DMS 273 (cell line): ENCODE data around the gene UFC1.

ENCODE experiments used
- DNase-seq: peaks from one replicate; lab custom pipeline; 2025; ENCODE audit not compliant: unreplicated experiment; lab: John Stamatoyannopoulos, UW

Gene UFC1

DNA sequence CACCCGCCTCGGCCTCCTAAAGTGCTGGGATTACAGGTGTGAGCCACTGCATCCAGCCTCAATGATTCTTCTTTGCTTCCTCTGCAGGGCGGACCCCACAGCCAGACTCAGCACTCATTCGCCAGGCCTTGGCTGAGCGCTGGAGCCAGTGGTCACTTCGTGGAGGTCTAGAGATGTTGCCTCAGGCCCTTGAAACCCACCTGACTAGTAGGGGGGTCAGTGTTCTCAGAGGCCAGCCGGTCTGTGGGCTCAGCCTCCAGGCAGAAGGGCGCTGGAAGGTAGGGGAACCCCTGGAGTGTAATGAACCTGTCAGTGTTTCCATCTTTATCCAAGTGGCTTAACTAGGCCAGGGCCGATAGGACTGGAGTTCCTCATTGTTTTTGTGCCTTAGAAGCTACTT, 15.1 kb downstream of the UFC1 start:
- DNase-seq: no peak

DNA sequence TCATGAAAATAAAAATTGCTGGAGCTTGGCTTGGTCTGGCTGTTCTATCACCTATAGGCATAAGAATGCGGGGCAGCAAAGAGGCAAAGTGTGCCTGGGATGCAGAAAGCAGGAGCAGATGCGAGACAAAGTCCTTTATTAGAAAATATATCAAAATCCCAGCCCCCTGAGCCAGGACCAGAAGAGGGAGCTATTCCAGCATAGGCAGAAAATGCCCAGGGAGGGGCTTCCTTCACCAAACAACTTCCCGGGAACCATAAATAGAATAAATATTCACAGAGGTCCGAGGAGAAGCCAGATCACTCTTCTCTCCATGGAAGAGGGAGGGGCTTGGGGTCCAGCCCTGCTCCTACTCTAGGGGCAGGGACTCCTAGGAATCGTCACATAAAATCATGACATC, 17.4 kb downstream of the UFC1 start:
- DNase-seq: peak; percentile 43

DNA sequence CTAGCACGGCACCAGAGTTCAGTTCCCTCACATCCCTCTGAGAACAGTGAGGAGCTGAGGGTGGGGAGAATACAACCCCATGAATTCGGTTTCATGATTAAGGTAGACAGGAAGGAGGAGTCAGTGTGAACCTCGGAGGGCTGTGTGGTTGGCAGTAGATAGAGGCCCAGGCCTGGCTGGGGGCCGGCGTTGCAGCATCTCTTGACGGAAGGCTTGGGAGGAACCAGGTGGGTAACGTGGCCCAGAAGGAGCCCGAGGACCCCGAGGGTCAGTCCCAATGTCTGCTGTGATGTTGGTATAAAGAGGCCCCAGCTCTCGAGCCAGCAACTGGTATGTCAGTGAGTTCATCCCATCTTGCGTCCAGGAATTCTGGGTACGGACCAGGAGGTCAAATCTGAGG, 17.9 kb downstream of the UFC1 start:
- DNase-seq: no peak

DNA sequence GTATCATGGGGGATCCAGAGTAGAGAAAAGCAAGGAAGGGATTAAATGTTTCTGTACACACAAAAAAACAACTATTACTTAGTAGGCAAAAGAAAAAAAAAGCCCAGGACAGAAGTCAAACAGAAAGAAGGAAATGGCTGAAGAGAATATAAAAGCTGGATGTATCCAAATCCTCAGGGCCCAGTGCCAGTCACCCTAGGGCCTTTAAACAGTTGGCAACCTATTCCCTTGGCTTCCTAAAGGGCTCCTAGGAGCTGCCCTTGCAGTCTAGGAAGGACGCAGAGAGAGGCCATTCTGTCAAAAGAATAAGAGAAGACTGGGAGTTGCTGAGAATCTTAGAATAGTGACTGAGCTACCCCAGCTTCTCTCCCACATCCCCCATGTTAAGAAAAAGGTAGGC, 18.6 kb downstream of the UFC1 start:
- DNase-seq: no peak

DNA sequence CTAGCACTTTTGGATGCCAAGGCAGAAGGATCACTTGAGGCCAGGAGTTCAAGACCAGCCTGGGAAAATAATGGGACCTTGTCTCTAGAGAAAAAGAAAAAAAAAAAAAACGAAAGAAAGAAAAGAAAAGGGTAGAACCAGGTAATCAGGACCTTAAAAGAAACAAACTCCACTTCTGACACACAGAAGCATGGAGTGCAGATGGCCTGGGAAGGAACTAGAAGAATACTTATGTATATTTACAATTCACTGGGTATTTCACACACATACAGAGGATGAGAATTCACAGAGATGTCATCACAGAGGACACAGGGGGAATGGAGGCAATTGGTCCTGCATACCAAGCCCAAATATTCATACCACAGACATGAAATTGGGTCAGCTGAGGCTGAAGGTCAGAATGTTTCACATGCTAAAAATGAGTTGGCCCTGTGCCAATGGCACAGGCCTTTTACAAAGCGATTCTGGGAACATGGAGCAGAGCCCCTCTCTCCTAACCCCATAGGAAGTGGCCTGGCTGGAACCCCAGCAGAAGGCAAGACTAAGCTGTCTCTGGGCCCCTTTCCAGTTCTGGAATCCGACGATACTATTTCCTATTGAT, 19.1 kb downstream of the UFC1 start:
- DNase-seq: peak; percentile 19

DNA sequence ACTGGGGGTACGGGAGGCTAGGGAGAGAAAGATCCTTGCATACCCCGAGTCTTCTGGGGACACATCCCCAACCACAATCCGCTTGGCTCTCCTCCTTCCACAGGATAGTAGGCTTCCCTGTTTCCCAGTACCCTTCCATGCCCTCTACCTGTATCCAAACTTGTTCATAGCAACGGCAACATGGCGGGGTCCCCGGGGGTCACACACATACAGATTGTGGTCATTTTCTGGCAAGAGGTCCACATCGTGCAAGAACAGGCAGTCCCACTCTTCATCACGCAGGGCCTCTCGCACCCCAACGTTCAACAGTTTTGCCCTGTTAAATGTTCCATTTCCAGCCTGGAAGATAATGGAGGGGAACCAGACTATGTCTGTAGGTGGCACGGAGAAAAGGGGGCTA, 19.9 kb downstream of the UFC1 start:
- no peak for DNase-seq

DNA sequence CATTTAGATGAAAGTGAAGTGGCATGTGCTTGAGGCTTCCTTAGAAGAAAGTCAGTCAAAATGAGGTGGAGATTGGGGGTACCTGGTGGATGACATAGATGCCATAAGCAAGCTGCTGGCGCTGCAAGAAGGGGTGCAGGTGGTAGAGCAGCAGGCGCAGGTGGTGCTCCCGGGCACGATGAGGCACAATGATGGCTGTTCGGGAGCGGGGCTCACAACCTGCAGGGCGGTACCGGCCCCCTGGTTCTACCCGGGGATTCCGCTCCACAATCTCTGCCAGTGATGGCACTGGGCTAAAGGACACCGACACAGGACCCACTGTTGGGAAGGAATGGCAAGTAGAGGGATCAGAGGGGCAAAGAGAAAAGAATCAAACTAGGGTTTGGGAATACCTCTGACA, 21.1 kb downstream of the UFC1 start:
- no peak for DNase-seq

DNA sequence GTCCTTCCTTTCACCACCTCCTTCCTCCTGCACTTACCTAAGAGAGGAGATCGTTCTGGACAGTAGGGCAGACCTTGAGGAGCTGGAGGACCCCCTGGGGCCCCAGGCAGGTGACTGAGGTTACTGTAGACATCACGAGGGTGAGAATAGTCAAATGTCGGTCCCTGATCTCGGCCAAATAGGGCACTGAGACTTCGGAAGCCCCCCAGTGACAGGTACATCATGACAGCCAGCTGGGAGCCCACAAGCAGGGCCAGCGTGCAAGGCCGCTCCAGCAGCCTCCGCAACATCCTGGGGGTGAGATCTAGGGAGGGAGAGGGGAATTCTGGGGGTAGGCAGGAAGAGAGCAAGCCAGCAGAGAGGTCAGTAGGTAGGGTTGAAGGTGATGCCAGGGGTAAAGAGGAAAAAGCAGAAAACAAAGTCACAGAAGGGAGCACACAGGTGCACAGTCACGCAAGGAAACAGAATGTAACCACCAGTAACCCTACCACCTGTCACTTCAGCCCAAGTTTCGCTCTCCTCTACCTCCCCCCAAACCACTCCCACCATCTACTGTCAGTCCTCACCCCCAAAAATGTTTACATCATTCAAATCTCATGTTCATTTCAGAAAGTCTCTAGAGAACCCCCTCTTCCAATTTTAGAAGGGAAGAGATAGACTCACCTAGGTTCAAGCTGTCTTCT, 22.1 kb downstream of the UFC1 start:
- no peak for DNase-seq

DNA sequence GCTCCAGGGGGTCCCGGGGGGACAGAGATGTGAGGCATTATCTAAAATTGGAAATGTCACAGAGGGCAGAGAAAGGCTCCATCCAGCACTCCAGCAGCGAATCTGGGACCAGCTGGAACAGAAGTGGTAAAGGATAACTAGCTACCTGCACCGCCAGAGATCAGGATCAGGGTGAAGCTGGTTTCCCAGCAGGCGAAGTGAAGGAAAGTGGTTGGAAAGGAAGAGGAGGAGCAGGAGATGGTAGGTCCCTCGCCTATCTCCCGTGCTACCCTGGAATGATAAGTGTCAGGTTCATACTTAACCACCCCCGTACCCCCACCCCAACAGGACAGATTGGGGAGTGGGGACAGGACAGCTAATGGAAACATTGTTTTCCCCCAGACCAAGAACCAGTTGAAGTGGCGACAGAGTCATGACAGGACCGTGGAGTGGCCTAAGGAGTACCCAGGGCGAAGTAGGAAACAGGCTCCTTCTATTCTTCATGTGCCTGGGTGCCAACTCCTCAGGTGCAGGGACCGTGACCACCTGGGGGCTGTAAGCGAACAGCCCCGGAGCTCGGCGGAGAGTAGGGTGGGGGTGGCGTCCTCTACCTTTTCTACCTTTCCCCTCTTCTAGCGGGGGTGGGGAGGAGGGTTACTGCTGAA, 22.8 kb downstream of the UFC1 start:
- DNase-seq: peak; percentile 30

DNA sequence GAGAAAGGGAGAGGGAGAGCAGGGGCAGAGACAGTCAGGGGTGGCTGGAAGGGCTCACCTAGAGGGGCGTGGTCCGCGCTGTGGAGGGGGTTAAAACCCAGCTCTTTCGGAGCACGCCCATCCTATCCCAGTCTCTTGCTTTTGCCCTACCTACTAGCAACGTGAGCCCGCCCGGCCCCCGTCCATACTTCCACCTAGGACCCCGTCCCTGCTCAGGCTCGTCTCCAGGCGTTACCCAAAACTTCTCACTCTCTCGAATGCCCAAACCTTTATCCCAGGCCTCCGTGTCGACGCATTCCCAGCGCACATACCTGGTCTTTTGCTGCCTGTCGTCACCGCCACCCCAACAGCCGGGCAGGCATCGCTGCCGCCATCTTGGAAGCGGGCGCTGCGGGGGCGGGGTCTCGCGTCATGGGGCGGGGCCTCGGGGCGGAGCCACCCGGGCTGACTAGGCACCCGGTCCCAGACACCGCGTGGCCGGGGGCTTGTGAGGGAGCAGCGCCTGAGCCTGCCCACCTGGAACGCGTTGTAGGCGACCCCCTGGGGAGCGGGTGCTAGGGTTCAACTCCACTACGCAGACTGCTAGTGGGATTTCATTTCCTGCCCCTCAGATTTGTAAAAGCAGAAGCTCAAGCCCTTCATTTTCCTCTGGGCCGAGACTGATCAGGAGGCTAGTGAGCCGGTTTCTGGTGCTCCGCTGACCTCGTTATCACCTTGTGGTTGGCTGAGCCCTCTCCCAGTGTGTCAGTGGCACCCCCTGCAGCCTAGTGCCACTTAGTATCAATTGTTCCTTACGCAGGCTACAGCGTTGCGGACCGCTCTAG, 23.5 kb downstream of the UFC1 start, which contains the start of gene B4GALT3:
Gene B4GALT3 (minus strand): TSS at position 396 of the 824 bp plus-strand sequence. CDS start 1,447 bp downstream, outside the sequence.
- DNase-seq: peak; percentile 92

DNA sequence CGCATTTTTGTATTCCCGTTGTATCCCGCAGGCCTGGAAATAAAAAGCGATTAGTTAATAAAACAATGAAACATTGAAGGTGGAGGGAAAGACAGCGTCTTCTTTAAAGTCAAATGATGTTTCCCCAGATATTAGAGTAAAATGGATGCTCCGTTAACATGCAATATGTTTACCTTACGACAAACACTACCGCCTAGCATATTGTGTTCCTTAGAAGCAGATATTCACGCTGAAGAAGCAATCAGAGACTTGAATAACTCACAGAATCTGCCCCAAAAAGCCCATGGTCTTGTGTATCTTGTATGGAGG, 24.1 kb downstream of the UFC1 start:
- no peak for DNase-seq

DNA sequence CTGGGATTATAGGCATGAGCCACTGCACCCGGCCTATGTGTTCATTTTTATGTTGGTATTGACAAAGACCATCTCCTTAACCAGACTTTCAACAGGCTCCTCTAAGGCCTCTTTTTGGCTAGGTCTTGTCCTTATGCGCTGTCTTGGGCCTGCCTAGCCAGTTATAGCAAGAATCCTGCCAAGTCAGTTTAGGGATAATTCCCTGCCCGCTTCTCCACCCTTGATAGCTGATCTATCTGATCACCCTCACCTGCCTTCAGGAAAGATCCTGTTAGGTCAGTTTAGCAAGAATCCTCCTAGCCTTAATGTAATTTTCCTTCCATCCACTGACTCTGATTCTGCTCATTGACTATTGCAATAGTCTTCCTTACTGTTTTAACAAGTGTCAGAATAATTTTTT, 25.9 kb downstream of the UFC1 start:
- no peak for DNase-seq

DNA sequence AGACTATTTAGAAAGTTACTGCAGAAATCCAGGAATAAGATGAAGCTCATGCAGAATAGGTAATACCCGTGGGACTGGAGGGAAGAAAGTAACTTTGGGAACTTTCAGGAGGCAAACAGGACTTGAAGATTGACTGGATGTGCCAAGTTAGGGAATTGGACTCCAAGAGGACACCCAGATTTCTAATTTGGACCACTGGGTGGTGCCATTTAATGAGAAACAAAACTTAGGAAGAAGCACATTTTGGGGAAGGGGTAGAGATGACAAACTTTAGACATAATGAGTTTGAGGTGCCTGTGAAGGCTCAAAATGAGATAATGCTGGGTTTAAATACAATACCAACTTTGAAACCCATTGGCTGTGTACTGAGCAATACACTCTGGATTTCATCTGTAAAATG, 26.9 kb downstream of the UFC1 start:
- peak; percentile 76 for DNase-seq

DNA sequence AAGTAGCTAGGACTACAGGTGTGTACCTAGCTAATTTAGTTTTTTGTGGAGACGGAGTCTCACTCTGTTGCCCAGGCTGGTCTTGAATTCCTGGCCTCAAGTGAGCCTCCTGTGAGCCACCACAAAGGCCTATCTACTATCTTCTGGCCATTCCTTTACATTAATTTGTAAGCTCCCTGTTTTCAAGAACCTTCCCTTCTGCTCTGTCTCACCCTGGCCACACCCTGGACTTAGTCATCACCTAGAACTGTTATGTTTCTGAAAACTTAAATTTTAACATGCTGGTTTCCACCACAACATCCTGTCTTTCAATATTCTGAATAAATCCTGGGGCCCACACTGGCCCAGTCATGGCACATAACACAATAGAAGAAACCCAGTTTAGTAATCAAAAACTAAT, 28.4 kb downstream of the UFC1 start:
- DNase-seq: no peak

DNA sequence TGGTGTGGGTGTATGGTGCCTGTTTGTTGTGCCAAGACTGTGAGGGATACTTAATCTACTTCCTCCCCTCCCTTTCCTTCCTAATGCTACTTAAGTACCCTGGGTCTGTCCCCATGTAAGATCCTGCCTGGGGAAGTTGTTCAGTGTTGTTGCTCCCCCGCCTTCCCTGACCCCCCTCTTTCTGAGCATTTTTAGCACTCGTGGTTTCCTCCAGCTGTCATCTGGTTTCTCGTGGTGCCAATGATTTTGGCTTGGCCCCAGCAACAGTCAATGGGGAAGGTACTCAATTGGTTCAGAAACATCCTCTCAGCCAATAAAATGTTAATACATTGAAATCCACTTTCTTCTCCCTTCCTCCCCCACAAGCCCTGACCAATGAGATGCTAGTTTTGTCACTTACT, 31.5 kb downstream of the UFC1 start:
- DNase-seq: peak; percentile 99

DNA sequence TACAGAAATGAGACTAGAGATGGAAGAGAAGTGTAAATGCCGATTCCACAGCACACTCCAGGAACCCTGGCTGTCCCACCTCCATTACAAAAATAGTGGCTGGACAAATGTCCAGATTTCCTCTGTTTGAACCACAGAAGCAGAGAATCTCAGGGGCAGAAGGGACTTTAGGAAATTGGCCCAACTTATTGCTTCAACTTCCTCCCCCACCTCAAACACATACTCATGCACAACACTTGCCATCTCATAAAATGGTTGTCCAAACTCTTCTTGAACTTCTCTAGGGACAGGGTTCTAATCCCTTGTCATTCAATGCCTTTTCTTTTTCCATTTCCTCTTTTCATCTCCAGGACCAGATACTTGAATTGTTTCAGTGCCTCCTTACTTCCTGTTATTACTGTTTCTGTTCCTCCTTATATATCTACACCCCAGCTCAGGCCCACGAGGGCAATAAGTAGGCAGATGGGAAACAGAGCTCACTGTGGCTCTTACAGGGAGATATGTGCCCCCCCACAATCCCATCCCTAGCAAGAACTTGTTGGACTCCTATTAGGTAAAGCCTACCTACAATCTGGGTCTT, 32.0 kb downstream of the UFC1 start:
- DNase-seq: peak; percentile 74

DNA sequence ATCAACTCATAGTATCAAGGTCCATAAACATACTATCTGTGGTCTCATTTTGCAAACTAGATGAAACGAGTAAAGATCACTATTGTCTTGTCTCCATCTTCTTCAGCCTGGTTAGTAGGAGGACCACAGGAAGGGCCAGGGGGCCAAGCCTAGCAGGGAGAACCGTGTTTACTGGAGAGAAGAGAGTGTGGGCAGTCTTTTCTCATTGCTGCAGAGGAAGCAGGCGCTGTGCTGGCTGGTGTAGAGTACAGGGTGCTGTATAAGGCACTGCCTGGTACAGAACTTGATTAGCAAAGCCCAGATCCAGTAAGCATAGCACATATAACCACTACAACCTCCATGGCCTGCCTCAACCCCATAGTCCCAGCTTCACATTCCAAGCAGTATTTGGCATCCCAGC, 33.5 kb downstream of the UFC1 start:
- DNase-seq: no peak

DNA sequence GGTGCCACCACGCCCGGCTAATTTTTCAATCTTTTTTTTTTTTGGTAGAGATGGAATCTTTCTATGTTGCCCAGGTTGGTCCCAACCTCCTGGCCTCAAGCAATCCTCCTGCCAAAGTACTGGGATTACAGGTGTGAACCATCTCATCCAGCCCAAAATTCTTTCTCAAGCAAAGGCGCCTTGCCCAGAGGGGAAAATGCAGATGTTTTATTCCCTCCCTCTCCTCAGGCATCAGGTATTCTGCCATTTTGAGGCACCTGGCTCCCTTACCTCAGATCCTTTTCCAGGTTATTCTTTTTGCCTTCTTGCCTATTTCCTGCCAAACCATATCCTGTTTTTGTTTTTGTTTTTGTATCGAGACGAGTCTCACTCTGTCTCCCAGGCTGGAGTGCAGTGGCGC, 34.6 kb downstream of the UFC1 start:
- DNase-seq: no peak

DNA sequence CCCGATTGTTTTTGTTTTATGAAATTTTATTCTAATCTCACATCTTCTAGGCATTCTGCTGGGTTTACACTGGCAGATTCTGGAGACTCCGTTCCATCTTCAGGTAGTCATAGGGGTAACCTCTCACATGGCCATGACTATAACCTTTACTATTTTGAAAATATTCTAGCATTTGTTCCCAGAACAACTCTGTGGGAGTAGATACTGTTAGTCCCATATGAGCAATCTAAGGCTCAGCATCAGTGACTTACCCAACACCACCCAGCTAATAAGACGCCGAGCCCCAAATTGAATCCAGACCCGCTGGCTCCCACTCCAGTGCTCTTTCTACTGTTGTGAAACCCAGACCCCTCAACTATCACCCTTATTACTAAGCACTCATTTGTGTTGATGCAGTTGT, 35.3 kb downstream of the UFC1 start:
- no peak for DNase-seq

DNA sequence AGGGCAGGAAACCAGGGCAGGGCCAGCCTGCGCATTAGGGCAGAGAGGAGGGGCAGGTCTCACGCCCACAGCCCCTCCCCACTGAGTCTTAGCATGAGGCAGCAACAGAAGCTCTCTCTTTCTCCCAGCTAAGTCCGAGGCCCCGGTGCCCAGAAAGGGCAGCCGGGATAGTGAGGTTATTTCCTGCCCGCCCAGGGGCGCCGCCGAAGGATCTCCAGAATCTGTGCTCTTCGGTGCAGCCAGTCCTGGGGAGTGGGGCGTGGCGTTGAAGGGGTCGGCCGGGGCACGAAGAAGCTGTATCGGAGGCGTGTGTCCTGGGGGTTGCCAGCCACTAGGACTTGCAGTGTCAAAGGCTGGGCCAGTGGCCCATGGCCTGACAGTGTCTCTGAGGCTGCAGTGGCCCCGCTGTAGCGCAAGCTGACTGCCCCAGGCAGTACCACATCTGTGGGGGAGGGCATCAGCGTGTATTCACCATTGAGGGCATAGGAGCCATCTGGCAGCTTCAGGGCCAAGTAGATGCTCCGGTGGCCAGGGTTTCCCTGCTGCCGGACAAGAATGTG, 37.3 kb downstream of the UFC1 start:
- DNase-seq: peak; percentile 48

DNA sequence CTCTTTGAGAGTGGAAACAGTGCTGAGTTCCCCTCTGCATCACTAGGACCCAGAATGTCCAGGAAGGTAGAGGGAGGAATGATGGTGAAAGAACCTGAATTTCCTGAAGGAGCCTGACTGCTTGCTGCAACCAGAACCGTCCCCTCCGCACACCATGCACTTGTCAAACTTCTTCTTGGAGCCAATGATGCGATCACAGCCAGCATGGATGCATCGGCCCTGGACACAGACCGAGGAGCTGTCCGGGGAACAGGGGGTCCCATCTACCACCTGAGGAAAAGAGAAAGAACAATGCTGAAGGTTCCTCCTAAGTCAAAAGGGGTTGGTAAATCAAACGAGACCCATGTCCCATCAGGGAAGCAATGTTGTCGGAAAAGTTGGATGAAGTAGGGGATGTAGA, 38.2 kb downstream of the UFC1 start:
- DNase-seq: no peak
